GM12892 (cell line): Measurements from ENCODE around the gene CDH10.

Experiments used
- POLR2A ChIP-seq: IDR thresholded peaks from 2 replicates; pipeline ENCODE4 v1.6.1; 2011; ENCODE audit warnings: low read depth, low read length, control low read depth
- POLR2AphosphoS5 ChIP-seq: IDR thresholded peaks from 2 replicates; pipeline ENCODE4 v1.6.1; 2011; ENCODE audit warnings: low read depth, low read length, control low read depth
- TAF1 ChIP-seq: IDR thresholded peaks from 2 replicates; pipeline ENCODE4 v1.6.1; 2011; ENCODE audit warnings: low read depth, mild to moderate bottlenecking, control low read depth, low read length, borderline replicate concordance

- no peak for TF ChIP-seq POLR2AphosphoS5
- no peak for TF ChIP-seq TAF1
- no peak for TF ChIP-seq POLR2A
Measured at GRCh38 chr5:24444414-24444813, 200.4 kb downstream of the CDH10 start.
